ENCODE data around the gene KRT9.
"Not testable (repeated sequence)": the region's sequence is repeated elsewhere in the genome, so short reads cannot be mapped to it uniquely, and the experiment has no call there.

KRT9 gene

GRCh38 chr17:41599680-41600079 lies 27.8 kb upstream of the KRT9 start:
- no peak for DNase-seq

GRCh38 chr17:41595585-41595984 lies 23.7 kb upstream of the KRT9 start:
- no peak for DNase-seq

- no peak for DNase-seq
Observed at GRCh38 chr17:41594363-41594915, 22.6 kb upstream of the KRT9 start.

- no peak for DNase-seq
Observed at GRCh38 chr17:41593306-41593981, 21.6 kb upstream of the KRT9 start.

DNA sequence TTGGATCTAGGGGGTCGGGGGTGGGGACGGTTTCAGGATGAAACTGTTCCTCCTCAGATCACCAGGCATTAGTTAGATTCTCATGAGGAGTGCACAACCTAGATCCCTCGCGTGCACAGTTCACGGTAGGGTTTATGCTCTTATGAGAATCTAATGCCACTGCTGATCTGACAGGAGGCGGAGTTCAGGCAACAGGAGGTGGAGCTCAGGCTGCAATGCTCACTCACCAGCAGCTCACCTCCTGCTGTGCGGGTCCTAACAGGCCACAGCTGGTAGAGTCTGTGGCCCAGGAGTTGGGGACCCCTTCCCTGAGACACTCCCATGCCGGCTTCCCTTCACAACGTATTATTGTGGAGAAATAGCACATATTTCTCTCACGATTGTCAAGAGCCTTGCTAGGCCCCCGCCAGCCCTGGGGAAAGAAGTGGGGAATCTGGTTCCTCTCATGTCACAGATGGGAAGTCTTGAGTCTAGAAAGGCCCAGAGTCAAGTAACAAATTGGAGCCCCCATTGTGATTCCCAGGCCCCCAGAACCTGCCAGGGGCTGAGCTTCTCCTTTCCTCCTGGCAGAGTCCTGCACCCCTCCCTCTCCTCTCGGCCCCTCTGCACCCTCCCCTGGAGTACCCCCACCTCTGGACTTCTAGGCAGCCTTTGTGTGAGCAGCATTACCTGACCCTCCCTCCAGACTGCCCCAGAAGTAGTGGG lies 20.9 kb upstream of the KRT9 start:
- no peak for DNase-seq

- no peak for DNase-seq
Observed at GRCh38 chr17:41589301-41589700, 17.4 kb upstream of the KRT9 start.

DNA sequence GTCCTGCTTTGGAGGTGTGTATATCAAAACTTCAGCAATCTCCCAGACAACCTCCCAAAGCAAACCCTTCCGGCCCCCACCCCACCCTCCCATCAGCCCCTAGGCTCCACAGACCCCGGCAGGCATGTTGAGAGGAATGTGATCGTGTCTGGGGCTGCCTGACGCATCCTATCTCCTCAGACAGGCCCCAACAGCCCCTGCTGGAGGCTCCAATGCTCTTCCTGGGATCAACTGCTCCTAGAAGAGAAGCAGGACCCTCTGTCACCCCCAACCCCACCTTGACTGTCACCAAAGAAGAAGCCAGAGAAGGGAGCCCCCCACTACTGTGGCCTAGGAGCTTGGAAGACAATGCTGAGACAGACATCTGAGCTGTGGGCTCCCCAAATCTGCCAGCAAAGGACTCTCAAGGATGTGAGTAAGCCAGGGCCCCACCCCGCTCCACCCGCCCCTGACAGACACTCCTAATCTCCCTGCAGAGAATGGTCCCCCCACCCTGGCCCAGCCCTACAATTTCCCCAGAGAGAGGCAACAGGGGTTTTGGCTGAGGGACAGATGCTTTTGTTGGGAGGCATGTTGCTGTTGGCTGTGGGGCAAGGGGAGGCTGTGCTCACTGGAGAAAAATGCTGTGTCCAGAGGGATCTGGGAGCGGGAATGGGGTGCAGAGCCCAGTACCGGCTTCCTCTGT lies 16.4 kb upstream of the KRT9 start:
- DNase-seq = no peak

GRCh38 chr17:41586863-41587495 lies 15.1 kb upstream of the KRT9 start, which contains the start of gene KRT14:
Gene KRT14, minus strand, starts transcription at chr17:41586895. Its CDS starts 61 bp downstream, at chr17:41586834.
- DNase-seq = no peak

GRCh38 chr17:41585301-41586056 lies 13.6 kb upstream of the KRT9 start:
- no peak for DNase-seq

GRCh38 chr17:41584331-41584927 lies 12.6 kb upstream of the KRT9 start:
- not testable (repeated sequence) for DNase-seq

DNA sequence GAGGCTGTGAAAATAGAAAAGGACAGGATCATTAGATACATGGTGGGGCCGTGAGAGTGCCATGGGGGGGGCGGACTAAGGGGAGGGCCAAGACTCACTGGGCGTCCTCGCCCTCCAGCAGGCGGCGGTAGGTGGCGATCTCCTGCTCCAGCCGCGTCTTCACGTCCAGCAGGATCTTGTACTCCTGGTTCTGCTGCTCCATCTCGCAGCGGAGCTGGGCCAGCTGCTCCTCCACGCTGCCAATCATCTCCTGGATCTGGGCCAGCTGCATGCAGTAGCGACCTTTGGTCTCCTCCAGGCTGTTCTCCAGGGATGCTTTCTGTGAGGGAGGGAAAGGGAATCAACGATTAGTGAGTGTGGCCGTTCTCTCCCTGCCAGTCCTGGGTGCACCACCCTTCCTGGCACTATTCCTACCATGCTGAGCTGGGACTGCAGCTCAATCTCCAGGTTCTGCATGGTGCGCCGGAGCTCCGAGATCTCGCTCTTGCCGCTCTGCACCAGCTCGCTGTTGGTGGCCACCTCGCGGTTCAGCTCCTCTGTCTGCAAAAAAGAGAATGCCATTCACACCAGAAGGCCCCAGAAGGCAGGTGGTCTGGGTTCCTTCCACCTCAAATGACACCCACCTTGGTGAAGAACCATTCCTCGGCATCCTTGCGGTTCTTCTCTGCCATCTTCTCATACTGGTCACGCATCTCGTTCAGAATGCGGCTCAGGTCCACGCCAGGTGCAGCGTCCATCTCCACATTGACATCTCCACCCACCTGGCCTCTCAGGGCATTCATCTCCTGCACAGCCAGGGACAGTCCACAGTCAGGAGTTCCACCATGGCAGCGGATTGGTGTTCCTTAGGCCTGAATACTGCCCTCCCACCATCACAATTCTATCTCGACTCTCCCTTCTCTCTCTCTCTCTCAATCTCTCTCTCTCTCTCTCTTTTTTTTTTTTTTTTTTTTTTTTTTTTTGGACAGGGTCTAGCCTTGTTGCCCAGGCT lies 11.6 kb upstream of the KRT9 start:
- no peak for DNase-seq

DNA sequence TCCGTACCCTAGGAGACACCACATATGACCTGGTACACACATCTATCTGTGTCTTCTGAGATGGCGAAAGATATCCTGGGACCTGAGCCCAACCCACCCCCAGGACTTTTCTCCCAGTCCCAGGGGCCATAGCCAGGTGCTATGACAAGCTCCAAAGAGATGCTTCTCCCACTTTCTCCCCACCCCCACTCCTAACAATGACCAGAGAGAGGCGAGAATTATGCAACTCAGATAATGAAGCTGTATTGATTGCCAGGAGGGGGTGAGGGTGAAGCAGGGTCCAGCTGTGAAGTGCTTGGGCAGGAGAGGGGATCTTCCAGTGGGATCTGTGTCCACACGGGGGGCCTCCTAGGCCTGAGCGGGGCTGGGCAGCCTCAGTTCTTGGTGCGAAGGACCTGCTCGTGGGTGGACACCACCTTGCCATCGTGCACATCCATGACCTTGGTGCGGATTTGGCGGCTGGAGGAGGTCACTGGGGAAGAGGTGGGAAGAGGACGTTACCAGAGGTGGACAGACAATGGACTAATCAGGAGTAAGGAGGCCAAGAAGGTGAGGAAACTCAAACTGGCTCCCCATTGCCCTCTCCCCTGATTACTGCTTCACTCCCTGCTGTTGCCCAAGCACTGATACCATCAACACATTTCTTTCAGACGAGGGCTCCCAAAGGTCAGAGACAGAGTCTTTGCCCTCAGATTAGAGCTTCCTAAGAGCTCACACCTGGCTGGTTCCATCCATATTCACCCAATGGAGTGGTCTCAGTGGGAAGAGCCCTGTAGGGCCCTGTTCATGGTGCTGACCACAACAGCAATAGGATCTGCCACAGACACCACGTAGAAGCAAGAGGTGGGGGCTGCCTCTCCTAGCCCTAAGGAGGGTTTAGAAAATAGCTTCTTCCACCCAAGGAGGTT lies 10.5 kb upstream of the KRT9 start:
- not testable (repeated sequence) for DNase-seq

DNA sequence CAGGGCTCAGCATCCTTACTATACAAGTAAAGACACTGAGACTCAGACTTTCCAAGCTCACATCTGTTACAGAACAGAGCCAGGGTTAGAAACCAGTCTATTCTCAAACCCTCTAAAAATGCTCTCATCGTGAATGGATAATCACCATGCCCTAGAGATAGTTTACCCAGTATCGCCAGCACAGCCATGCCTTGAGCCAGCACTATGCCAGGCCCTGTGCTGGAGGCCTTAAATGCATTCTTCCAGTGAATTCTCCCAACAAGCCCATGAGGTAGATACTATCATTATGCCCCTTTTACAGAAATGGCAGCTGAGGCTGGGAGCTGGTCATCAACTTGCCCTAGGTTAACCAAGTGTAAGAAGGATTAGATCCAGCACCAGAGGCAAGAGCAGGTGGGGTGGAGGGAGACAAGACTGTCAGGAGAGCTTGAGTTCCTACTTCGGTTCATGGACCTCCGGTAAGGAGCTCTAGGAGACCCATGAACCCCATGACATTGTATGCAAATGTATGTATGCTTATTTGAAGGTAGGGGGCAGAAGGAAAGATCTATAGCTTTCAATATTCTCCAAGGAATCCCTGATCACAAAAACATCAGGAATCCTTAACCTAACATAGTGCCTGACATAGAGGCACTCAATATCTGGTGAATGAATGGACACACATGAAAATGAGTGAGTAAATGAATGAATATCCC lies 9.7 kb upstream of the KRT9 start:
- no peak for DNase-seq

- no peak for DNase-seq
Observed at GRCh38 chr17:41580687-41581365, 9.0 kb upstream of the KRT9 start.

- no peak for DNase-seq
Observed at GRCh38 chr17:41580244-41580575, 8.4 kb upstream of the KRT9 start.

- DNase-seq = peak; percentile 2 to 45 (median 18)
Observed at GRCh38 chr17:41579484-41580243, 7.8 kb upstream of the KRT9 start.

- no peak for DNase-seq
Observed at GRCh38 chr17:41578971-41579370, 7.1 kb upstream of the KRT9 start.

GRCh38 chr17:41578538-41578937 lies 6.7 kb upstream of the KRT9 start:
- no peak for DNase-seq

All from stimulated activated naive CD4-positive, alpha-beta T cell (primary cell).